ENCODE data around the gene ABCC8.

The ABCC8 gene

GRCh38 chr11:17476317-17477083, at the start of gene ABCC8:
Gene ABCC8 (minus strand): TSS chr11:17476845. CDS start chr11:17476776, 69 bp downstream.
- no peak for DNase-seq

GRCh38 chr11:17526326-17526725, 49.7 kb upstream of the ABCC8 start:
- no peak for DNase-seq

DNA sequence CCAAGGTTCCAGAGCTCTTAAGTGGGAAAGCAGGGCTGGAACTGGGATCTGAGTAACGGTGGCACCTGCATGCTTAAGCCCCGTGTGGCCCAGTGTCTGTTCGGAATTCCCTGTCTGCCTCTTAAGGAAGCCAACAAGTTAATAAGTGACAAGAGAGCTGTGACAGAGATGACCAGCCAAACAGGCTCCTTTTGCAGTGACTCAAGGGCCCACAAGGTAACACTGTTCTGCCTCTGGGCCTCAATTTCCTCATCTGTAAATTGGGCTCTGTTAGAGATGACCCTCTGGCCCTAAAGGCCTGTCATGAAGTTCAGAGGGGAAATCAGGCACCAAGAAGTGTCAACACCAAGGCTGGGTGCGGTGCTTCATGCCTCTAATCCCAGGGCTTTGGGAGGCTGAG, 48.9 kb upstream of the ABCC8 start:
- no peak for DNase-seq

- no peak for DNase-seq
Measured at GRCh38 chr11:17524221-17524620, 47.6 kb upstream of the ABCC8 start.

GRCh38 chr11:17522655-17523054, 46.0 kb upstream of the ABCC8 start:
- DNase-seq, result no peak

DNA sequence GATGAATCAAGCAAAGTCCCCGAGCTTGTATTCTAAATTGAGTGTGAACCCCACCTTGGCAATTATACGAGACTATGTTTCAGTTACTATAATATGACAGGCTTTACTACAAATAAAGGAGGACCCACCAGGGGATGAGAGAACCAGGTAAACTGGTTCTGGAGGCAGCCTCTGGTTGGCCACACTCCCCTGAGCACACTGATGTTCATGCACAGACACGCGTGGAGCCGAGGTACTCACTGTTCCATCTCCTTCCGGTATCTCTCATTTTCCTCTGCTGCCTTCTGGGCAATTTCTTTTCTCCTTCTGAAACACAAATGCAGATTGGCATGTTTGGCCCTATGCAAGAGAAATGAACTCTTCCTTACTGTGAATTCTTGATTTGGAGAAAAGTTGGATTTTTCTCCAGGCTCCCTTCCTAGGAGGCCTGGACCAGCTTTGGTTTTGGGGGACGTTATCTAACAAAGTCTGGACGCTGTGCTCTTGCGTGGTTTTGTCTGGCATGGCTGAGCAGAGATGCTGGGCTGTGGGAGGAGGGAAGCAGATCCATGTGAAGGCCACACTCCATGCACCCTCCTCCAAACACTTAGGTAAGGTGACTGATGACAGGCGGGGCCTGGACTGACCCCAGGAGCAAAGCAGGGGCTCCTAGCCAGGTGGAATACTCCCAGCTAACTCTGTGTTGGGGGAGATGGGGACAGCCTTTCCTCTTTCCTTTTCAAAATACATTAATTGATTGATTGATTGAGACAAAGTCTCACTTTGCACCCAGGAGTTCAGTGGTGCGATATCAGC, 44.7 kb upstream of the ABCC8 start:
- DNase-seq, result no peak

- no peak for DNase-seq
Measured at GRCh38 chr11:17519061-17519885, 42.6 kb upstream of the ABCC8 start.

- no peak for DNase-seq
Measured at GRCh38 chr11:17518366-17518765, 41.7 kb upstream of the ABCC8 start.

GRCh38 chr11:17517186-17517585, 40.5 kb upstream of the ABCC8 start:
- DNase-seq, result no peak

GRCh38 chr11:17516551-17517150, 40.0 kb upstream of the ABCC8 start:
- no peak for DNase-seq

- no peak for DNase-seq
Measured at GRCh38 chr11:17515443-17516176, 39.0 kb upstream of the ABCC8 start.

DNA sequence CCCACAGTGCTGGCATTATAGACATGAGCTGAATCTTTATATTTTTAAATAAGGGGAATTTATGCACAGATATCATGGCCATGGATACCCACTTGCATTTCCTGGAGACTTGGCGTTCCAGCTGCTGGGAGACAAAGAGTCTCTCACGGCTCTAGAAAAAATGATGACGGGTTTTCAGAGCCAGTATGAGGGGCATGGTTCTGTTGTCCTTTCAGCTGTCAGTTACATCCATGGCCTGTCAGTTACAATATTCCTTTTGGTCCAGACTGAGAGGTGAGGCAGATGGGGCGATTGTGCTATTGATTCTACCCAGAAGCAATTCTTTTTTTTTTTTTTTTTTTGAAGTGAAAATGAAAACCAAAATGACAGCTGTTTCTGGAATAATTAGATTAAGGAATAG, 37.8 kb upstream of the ABCC8 start:
- no peak for DNase-seq

DNA sequence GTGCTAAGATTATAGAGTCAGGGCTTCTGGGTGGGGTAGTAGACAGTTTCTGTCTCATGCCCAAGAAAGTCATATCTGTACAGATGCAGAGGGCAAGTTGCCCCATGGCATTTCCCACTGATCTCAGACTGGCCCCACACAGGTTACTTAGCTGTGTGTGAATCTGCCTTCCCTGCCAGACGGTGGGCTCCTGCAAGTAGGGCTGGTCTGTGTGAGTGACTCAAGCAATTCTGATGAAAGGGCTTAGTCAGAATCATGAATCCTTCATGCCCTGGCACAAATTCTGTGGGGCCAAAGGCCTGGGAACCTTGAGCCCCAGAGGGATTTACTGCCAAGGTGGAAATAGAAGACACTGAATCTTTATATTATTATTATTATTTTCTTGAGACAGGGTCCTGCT, 37.2 kb upstream of the ABCC8 start:
- DNase-seq, result no peak

DNA sequence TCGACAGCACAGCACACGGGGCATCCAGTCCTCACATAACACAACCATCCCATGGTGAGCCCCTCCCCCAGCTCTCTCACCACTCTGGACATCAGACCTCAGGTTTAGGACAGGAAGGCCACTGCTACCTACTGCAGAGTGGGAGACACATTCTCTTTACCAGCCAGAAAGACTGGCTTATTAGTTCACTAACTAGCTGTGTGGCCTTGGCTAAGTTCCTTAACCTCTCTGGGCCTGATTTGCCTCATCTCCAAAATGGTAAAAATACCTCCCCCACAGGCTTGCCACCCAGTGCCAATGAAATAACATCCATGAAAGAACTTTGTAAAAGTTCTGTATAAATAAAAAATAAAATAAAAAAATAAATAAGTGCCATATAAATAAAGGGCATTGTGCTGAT, 35.5 kb upstream of the ABCC8 start:
- DNase-seq, result no peak

GRCh38 chr11:17511571-17511970, 34.9 kb upstream of the ABCC8 start:
- no peak for DNase-seq

DNA sequence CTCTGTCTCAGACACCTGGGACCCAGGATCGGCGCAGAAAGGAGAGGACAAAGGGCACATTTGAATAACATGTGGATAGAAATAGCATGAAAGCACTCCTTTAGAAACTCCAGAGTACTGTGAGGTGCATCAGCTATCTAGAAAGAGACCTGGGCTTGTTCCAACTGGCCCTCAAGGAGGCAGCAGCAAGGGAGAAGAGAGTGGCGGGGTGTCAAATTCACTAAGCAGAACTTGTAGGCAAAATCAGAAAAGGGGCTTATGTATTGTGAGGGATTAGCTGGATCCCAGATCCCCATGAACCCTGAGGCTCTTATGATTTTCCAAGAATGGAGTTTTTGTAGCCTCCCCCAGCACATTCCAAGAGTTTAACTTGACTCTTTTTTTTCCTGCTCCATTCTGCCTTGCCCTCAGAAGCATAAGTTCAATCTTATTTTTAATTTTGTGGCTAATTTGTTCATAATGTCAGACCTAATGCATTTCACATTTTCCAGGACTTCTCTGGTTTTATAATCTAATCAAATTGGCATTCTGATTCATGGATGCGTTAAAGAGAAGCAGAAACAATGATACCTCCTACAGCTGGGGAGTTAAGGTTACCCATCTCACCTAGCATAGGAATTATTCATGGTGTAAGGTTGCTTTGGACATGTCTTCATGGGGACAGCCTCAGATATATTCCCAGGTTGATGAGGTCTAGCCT, 34.0 kb upstream of the ABCC8 start:
- no peak for DNase-seq

- no peak for DNase-seq
Measured at GRCh38 chr11:17508791-17509190, 32.1 kb upstream of the ABCC8 start.

DNA sequence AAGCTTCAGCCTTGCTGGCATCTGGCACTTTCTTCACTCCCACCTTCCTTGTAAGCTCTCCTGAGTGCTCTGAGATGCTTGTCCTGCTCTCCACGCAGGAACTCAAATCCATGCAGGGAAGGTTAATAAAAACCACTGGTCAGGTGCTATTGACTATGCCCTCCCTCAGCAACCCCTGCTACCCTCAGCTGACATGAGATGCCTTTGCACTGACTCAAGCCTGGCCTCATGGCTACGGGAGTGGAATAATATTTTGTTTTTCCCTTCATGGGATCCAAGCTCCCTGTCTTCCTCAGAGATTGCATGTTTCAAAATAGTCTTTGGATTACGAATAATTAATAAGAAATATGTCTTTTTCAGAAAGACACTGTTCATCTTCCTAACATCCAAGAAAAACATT, 31.7 kb upstream of the ABCC8 start:
- no peak for DNase-seq

- DNase-seq, result no peak
Measured at GRCh38 chr11:17507773-17508172, 31.1 kb upstream of the ABCC8 start.

- no peak for DNase-seq
Measured at GRCh38 chr11:17506942-17507341, 30.3 kb upstream of the ABCC8 start.

GRCh38 chr11:17506314-17506713, 29.7 kb upstream of the ABCC8 start:
- DNase-seq, result no peak

- no peak for DNase-seq
Measured at GRCh38 chr11:17505146-17505545, 28.5 kb upstream of the ABCC8 start.
